Astrocyte of the cerebellum (primary cell): Measurements from ENCODE around the gene DLGAP1.
"Not testable (repeated sequence)": the region's sequence is repeated elsewhere in the genome, so short reads cannot be mapped to it uniquely, and the experiment has no call there.

Experiments
- DNase-seq: peaks from one replicate; pipeline ENCODE4 v3.0.0-alpha.2; 2011; ENCODE audit warnings: low read depth
- H3K4me3 ChIP-seq: 2 replicates; pipeline ENCODE4 v1.5.1; 2011; ENCODE audit warnings: mild to moderate bottlenecking, low read depth, low read length, moderate library complexity
- in situ Hi-C: cut with HindIII; loops from 2 replicates; pipeline ENCODE4 v1.10.0; 2017; ENCODE audit warnings: low sequenced_read_pairs
- TF ChIP-seq, protein P1 (sequence below): IDR thresholded peaks from 2 replicates; pipeline ENCODE4 v1.5.1; 2012; ENCODE audit warnings: low read length, low read depth, moderate library complexity, mild to moderate bottlenecking; ENCODE audit errors: missing control alignments

The DLGAP1 gene

GRCh38 chr18:3654442-3655253 is 800.5 kb downstream of the DLGAP1 start:
- no peak overlapping the region for H3K4me3 ChIP-seq
- TF ChIP-seq, protein P1, sequence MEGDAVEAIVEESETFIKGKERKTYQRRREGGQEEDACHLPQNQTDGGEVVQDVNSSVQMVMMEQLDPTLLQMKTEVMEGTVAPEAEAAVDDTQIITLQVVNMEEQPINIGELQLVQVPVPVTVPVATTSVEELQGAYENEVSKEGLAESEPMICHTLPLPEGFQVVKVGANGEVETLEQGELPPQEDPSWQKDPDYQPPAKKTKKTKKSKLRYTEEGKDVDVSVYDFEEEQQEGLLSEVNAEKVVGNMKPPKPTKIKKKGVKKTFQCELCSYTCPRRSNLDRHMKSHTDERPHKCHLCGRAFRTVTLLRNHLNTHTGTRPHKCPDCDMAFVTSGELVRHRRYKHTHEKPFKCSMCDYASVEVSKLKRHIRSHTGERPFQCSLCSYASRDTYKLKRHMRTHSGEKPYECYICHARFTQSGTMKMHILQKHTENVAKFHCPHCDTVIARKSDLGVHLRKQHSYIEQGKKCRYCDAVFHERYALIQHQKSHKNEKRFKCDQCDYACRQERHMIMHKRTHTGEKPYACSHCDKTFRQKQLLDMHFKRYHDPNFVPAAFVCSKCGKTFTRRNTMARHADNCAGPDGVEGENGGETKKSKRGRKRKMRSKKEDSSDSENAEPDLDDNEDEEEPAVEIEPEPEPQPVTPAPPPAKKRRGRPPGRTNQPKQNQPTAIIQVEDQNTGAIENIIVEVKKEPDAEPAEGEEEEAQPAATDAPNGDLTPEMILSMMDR, result no peak
- DNase-seq, result no peak
- in situ Hi-C loops, result no loop called here

DNA sequence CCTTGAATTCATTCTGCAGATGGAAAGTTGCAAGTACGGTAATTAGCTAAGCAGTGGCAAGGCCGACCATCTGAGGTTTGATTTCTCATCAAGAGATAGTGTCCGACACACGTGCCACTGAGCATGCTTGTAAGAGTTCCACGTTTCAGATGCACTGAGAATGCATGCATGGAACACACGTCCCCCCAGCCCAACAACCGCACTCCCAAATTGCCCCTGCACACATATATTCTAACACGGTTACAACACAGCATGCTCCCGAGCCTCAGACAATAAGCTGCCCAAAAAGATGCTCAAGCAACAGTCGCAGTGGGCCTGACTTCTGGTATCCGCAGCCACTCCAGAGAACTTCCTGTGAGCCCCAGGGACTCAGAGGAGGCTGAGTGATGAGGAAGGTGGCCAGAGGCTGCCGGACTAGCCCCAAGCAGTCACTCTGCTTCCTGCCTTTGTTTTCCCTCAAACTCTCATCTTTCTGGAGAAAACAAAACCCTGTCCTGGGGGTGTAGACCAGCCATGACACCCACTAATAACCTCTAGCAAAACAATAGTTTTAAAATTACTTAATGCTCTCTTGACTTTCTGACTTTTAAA is 801.2 kb downstream of the DLGAP1 start:
- in situ Hi-C loops, result no loop called here
- H3K4me3 ChIP-seq, result no peak overlapping the region
- TF ChIP-seq, protein P1, result no peak
- no peak for DNase-seq

DNA sequence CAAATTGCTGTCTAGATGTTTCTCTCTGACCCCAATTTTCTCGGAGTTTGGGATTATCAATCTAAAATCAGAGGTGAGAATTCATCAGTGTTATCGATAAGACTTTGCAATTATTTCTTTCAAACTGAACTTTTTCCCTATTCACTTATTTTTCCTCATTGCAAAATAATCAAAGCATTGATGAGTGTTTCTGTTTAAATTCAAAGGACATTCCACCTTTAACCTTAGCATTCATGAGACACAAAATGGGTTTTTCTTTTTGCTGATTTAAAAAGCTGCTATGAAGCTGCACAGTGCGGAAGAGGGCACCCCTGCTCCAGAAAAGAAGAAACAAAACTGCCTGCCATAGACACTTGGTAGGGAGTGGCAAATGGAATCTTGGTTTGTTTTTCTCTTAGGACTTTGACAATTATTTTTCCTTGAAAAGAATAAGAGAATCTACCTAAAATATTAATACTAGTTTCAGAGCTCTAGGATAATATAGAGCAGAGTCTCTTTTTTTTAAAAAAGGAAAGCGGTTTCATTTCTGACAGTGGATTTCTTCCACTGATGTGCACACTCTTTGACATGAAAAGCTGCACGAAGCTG is 801.8 kb downstream of the DLGAP1 start:
- in situ Hi-C loops, result no loop called here
- TF ChIP-seq, protein P1, result no peak
- no peak for DNase-seq
- H3K4me3 ChIP-seq, result no peak overlapping the region

- DNase-seq, result peak; percentile 72
- in situ Hi-C loops, result no loop called here
- H3K4me3 ChIP-seq, result no peak overlapping the region
- TF ChIP-seq, protein P1, result peak; percentile 6
Measured at GRCh38 chr18:3652380-3653262, 802.5 kb downstream of the DLGAP1 start.

- TF ChIP-seq, protein P1, result no peak
- DNase-seq, result no peak
- in situ Hi-C loops, result no loop called here
- no peak overlapping the region for H3K4me3 ChIP-seq
Measured at GRCh38 chr18:3651266-3651665, 803.8 kb downstream of the DLGAP1 start.

DNA sequence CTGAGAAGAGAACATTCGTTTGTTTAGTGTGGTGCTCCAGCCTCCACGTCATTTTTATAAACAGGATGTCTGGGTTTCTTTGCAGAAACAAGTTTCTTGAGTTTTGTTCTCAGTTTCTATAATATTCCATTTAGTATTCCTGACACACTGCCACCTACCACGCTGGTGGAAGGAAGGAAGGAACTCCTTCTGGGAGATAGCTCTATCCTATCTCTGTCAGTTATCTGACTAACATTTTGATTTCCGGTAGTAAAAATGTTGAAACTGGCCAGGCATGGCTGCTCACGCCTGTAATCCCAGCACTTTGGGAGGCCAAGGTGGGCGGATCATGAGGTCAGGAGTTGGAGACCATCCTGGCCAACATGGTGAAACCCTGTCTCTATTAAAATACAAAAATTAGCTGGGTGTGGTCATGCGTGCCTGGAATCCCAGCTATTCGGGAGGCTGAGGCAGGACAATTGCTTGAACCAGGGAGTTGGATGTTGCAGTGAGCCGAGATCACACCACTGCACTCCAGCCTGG is 804.5 kb downstream of the DLGAP1 start:
- in situ Hi-C loops, DNase-seq, H3K4me3 ChIP-seq: not testable (repeated sequence)
